Measurements from ENCODE around the gene MICB. TPM values are rescaled to one million over a fixed set of nuclear protein-coding genes. Genes with fewer than 3 reads are reported as not detected.

Gene MICB
- total RNA-seq, 2 experiments from 2014 or later = 14.3 to 14.7 TPM

- Mint-ChIP-seq H3K4me1 (ENCODE audit: low read depth) (peaks cover 96% of the 10 kb centered on the region), H3K4me3 (no peak overlapping the region)
- POLR2A ChIA-PET = interaction anchor here (2.1 kb wide), 1 partner anchor 8 kb away, joined by 9 read pairs; no protein-coding TSS in a partner anchor
Measured at GRCh38 chr6:31470801-31471200, 27.1 kb upstream of the MICB start.

GRCh38 chr6:31471711-31472110 lies 26.2 kb upstream of the MICB start:
- TF ChIP-seq CTCF (IDR thresholded peaks at IDR 0.05) = no peak
- peaks cover 74% of the 10 kb centered on the region for H3K4me1 ChIP-seq (ENCODE audit: insufficient read depth, low read length)
- intact Hi-C loops (cut with DNase I, micrococcal nuclease) = loop anchor here in 1 of 2 experiments (2.0 kb wide), 1 partner anchor 51 kb away; no protein-coding TSS in a partner anchor
- DNase-seq (no peak), ATAC-seq (ENCODE audit: poor library complexity) (no peak)
- H3K9me3 ChIP-seq (ENCODE audit: control insufficient read depth in 1 of 2, insufficient read depth in 1 of 2, low read length in 2 of 2) = no peaks in the 10 kb centered on the region
- ChIA-PET POLR2A (interaction anchor here (2.1 kb wide), 1 partner anchor 9 kb away, joined by 9 read pairs; no protein-coding TSS in a partner anchor), CTCF (no interaction called here)
- H3K27me3 ChIP-seq (ENCODE audit: control insufficient read depth in 1 of 2, insufficient read depth in 2 of 2, low read length in 2 of 2) = no peaks in the 10 kb centered on the region
- peaks cover 87% of the 10 kb centered on the region for H3K4me1 Mint-ChIP-seq (ENCODE audit: low read depth)
- no peak overlapping the region for H3K4me3 ChIP-seq (ENCODE audit: low read length)
- H3K9me3 Mint-ChIP-seq = no peaks in the 10 kb centered on the region
- peak overlapping the region; percentile 58 for H3K4me3 Mint-ChIP-seq
- no peaks in the 10 kb centered on the region for H3K27me3 Mint-ChIP-seq
- peaks cover 26% of the 10 kb centered on the region for H3K36me3 ChIP-seq (ENCODE audit: insufficient read depth, low read length)
- peak overlapping the region; percentile 59 for H3K27ac Mint-ChIP-seq
- peak overlapping the region in 1 of 2 donors; percentile 36 for H3K27ac ChIP-seq (ENCODE audit: low read depth in 1 of 2, low read length in 2 of 2)
- peaks cover 20% of the 10 kb centered on the region for H3K36me3 Mint-ChIP-seq (ENCODE audit: low read depth)

More at GRCh38 chr6:31470801-31471200, 27.1 kb upstream of the MICB start:
- CTCF ChIA-PET = no interaction called here
- no peak for TF ChIP-seq CTCF (IDR thresholded peaks at IDR 0.05)
- peaks cover 29% of the 10 kb centered on the region for H3K36me3 Mint-ChIP-seq (ENCODE audit: low read depth)
- peak overlapping the region; percentile 59 for H3K27ac Mint-ChIP-seq
- ATAC-seq (ENCODE audit: poor library complexity) (no peak), DNase-seq (no peak)
- no peaks in the 10 kb centered on the region for H3K9me3 Mint-ChIP-seq
- no peak overlapping the region for H3K27ac ChIP-seq (ENCODE audit: low read depth in 1 of 2, low read length in 2 of 2)
- no peaks in the 10 kb centered on the region for H3K27me3 Mint-ChIP-seq
- H3K4me1 ChIP-seq (ENCODE audit: insufficient read depth, low read length) = peaks cover 83% of the 10 kb centered on the region
- no peaks in the 10 kb centered on the region for H3K9me3 ChIP-seq (ENCODE audit: control insufficient read depth in 1 of 2, insufficient read depth in 1 of 2, low read length in 2 of 2)
- no peak overlapping the region for H3K4me3 ChIP-seq (ENCODE audit: low read length)
- H3K36me3 ChIP-seq (ENCODE audit: insufficient read depth, low read length) = peaks cover 34% of the 10 kb centered on the region
- intact Hi-C loops (cut with DNase I, micrococcal nuclease) = no loop called here
- H3K27me3 ChIP-seq (ENCODE audit: control insufficient read depth in 1 of 2, insufficient read depth in 2 of 2, low read length in 2 of 2) = no peaks in the 10 kb centered on the region

GRCh38 chr6:31472259-31472658 lies 25.7 kb upstream of the MICB start:
- Histone ChIP-seq H3K4me3 (ENCODE audit: low read length) (no peak overlapping the region), H3K4me1 (ENCODE audit: insufficient read depth, low read length) (peaks cover 68% of the 10 kb centered on the region), H3K36me3 (ENCODE audit: insufficient read depth, low read length) (peaks cover 21% of the 10 kb centered on the region), H3K9me3 (ENCODE audit: control insufficient read depth in 1 of 2, insufficient read depth in 1 of 2, low read length in 2 of 2) (no peaks in the 10 kb centered on the region), H3K27me3 (ENCODE audit: control insufficient read depth in 1 of 2, insufficient read depth in 2 of 2, low read length in 2 of 2) (no peaks in the 10 kb centered on the region), H3K27ac (ENCODE audit: low read depth in 1 of 2, low read length in 2 of 2) (no peak overlapping the region)
- Mint-ChIP-seq H3K9me3 (no peaks in the 10 kb centered on the region), H3K27me3 (no peaks in the 10 kb centered on the region), H3K4me1 (ENCODE audit: low read depth) (peaks cover 81% of the 10 kb centered on the region), H3K27ac (peak overlapping the region; percentile 59), H3K4me3 (peak overlapping the region; percentile 39), H3K36me3 (ENCODE audit: low read depth) (peaks cover 14% of the 10 kb centered on the region)
- intact Hi-C loops (cut with DNase I, micrococcal nuclease) = loop anchor here in 1 of 2 experiments (2.0 kb wide), 1 partner anchor 51 kb away; no protein-coding TSS in a partner anchor
- DNase-seq (no peak), ATAC-seq (ENCODE audit: poor library complexity) (no peak)
- no peak for TF ChIP-seq CTCF (IDR thresholded peaks at IDR 0.05)
- ChIA-PET POLR2A (interaction anchor here (2.1 kb wide), 1 partner anchor 10 kb away, joined by 9 read pairs; no protein-coding TSS in a partner anchor), CTCF (no interaction called here)

All from CD4-positive, alpha-beta T cell (primary cell).